NCI-H446 (cell line): ENCODE results near the gene SPATA32.
"Not testable (repeated sequence)": the region's sequence is repeated elsewhere in the genome, so short reads cannot be mapped to it uniquely, and the experiment has no call there.

ENCODE experiments used
- DNase-seq, 2 experiments: peaks; one replicate each; lab custom pipeline; 2025; lab: John Stamatoyannopoulos, UW

Gene SPATA32

GRCh38 chr17:45261577-45262515 is at the start of gene SPATA32:
SPATA32 (minus strand) TSS chr17:45262094; CDS start chr17:45262016, 78 bp downstream.
- DNase-seq: no peak

- DNase-seq: peak in 1 of 2 experiments; percentile 7
These were observed 49.5 kb upstream of the SPATA32 start for GRCh38 chr17:45311401-45311759.

GRCh38 chr17:45310380-45311324 is 48.8 kb upstream of the SPATA32 start:
- peak in 1 of 2 experiments; percentile 46 for DNase-seq

- no peak for DNase-seq
These were observed 47.5 kb upstream of the SPATA32 start for GRCh38 chr17:45309400-45309799.

GRCh38 chr17:45308840-45309239 is 46.9 kb upstream of the SPATA32 start:
- DNase-seq: no peak

- no peak for DNase-seq
These were observed 46.1 kb upstream of the SPATA32 start for GRCh38 chr17:45308016-45308365.

GRCh38 chr17:45307290-45308015 is 45.6 kb upstream of the SPATA32 start:
- DNase-seq: peak; percentile 68 to 76

- DNase-seq: no peak
These were observed 44.7 kb upstream of the SPATA32 start for GRCh38 chr17:45306623-45307022.

GRCh38 chr17:45306094-45306493 is 44.2 kb upstream of the SPATA32 start:
- no peak for DNase-seq

- DNase-seq: no peak
These were observed 43.7 kb upstream of the SPATA32 start for GRCh38 chr17:45305530-45306087.

GRCh38 chr17:45302649-45303173 is 40.8 kb upstream of the SPATA32 start:
- no peak for DNase-seq

- not testable (repeated sequence) for DNase-seq
These were observed 40.3 kb upstream of the SPATA32 start for GRCh38 chr17:45302220-45302619.

- no peak for DNase-seq
These were observed 39.8 kb upstream of the SPATA32 start for GRCh38 chr17:45301674-45302073.

GRCh38 chr17:45300060-45300751 is 38.3 kb upstream of the SPATA32 start:
- DNase-seq: no peak

- no peak for DNase-seq
These were observed 37.5 kb upstream of the SPATA32 start for GRCh38 chr17:45299361-45299760.

- peak in 1 of 2 experiments; percentile 33 for DNase-seq
These were observed 36.8 kb upstream of the SPATA32 start for GRCh38 chr17:45298546-45299285.

- peak in 1 of 2 experiments; percentile 7 for DNase-seq
These were observed 34.9 kb upstream of the SPATA32 start for GRCh38 chr17:45296833-45297124.

- DNase-seq: no peak
These were observed 34.3 kb upstream of the SPATA32 start for GRCh38 chr17:45296003-45296832.

GRCh38 chr17:45294506-45294905 is 32.6 kb upstream of the SPATA32 start:
- no peak for DNase-seq
